DOHH2 (cell line): ENCODE results near the gene TBX21.

Source experiments
- H3F3A ChIP-seq: fragments of 200-600 bp; sonication (generic), shearing (Covaris generic); 2 replicates; pipeline ENCODE4 v1.6.0; 2016; ENCODE audit warnings: antibody characterized with exemption, mild to moderate bottlenecking; ENCODE audit not compliant: control insufficient read depth, insufficient read depth
- H3K27ac ChIP-seq: fragments of 200-600 bp; sonication (generic); 2 replicates; pipeline ENCODE4 v1.5.1; 2014; ENCODE audit warnings: low read depth, mild to moderate bottlenecking, low read length, moderate library complexity
- H3K27me3 ChIP-seq: fragments of 200-600 bp; sonication (generic); 2 replicates; pipeline ENCODE4 v1.6.1; 2014; ENCODE audit warnings: mild to moderate bottlenecking, low read length, mixed read lengths; ENCODE audit not compliant: control insufficient read depth
- H3K36me3 ChIP-seq: fragments of 200-600 bp; sonication (generic); 2 replicates; pipeline ENCODE4 v1.6.1; 2014; ENCODE audit warnings: mild to moderate bottlenecking, low read length, moderate library complexity, mixed read lengths; ENCODE audit not compliant: control insufficient read depth
- H3K4me1 ChIP-seq: fragments of 200-600 bp; sonication (generic); 2 replicates; pipeline ENCODE4 v1.6.1; 2014; ENCODE audit warnings: mild to moderate bottlenecking, low read length, mixed read lengths; ENCODE audit not compliant: control insufficient read depth
- H3K4me2 ChIP-seq: fragments of 200-600 bp; sonication (generic); 2 replicates; pipeline ENCODE4 v1.6.0; 2014; ENCODE audit warnings: mild to moderate bottlenecking, low read length, moderate library complexity
- H3K4me3 ChIP-seq: fragments of 200-600 bp; sonication (generic); 2 replicates; pipeline ENCODE4 v1.5.1; 2014; ENCODE audit warnings: mild to moderate bottlenecking, low read length, mixed read lengths
- H3K79me2 ChIP-seq: fragments of 200-600 bp; sonication (generic); 2 replicates; pipeline ENCODE4 v1.6.1; 2014; ENCODE audit warnings: mild to moderate bottlenecking, low read length, mixed read lengths; ENCODE audit not compliant: control insufficient read depth
- H3K9me2 ChIP-seq: fragments of 200-600 bp; sonication (generic); replicated peaks from 2 replicates; pipeline ENCODE4 v1.6.1; 2014; ENCODE audit warnings: mild to moderate bottlenecking, low read length, mixed read lengths; ENCODE audit not compliant: control insufficient read depth
- H3K9me3 ChIP-seq: fragments of 200-600 bp; sonication (generic); 2 replicates; pipeline ENCODE4 v1.6.1; 2014; ENCODE audit warnings: antibody characterized with exemption, low read length, mixed read lengths; ENCODE audit not compliant: control insufficient read depth, insufficient read depth
- H4K20me1 ChIP-seq: fragments of 200-600 bp; sonication (generic); 2 replicates; pipeline ENCODE4 v1.6.0; 2014; ENCODE audit warnings: low read depth, mild to moderate bottlenecking, antibody characterized with exemption, low read length, moderate library complexity; ENCODE audit not compliant: control insufficient read depth, insufficient read depth
- EZH2phosphoT487 ChIP-seq: fragments of 200-600 bp; sonication (generic); IDR thresholded peaks from 2 replicates; pipeline ENCODE4 v1.6.1; 2017; ENCODE audit warnings: borderline replicate concordance, mild to moderate bottlenecking, antibody characterized with exemption, low read length, moderate library complexity, mixed read lengths
- TF ChIP-seq, protein P1 (sequence below): fragments of 200-600 bp; sonication (generic); IDR thresholded peaks from one replicate; pipeline ENCODE4 v1.5.1; 2014; ENCODE audit warnings: antibody characterized with exemption, mild to moderate bottlenecking, low read depth, low read length; ENCODE audit not compliant: poor library complexity, severe bottlenecking

The TBX21 gene

DNA sequence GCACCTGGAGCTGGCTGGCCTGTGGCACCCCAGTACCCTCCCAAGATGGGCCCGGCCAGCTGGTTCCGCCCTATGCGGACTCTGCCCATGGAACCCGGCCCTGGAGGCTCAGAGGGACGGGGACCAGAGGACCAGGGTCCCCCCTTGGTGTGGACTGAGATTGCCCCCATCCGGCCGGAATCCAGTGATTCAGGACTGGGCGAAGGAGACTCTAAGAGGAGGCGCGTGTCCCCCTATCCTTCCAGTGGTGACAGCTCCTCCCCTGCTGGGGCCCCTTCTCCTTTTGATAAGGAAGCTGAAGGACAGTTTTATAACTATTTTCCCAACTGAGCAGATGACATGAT is 12.0 kb downstream of the TBX21 start:
- Histone ChIP-seq H3F3A (no peaks in the 10 kb centered on the region), H3K4me3 (no peak overlapping the region), H3K9me3 (no peaks in the 10 kb centered on the region), H4K20me1 (no peaks in the 10 kb centered on the region), H3K27ac (no peak overlapping the region), H3K9me2 (no peaks in the 10 kb centered on the region), H3K4me2 (no peak overlapping the region), H3K4me1 (peaks cover 11% of the 10 kb centered on the region), H3K79me2 (no peaks in the 10 kb centered on the region), H3K27me3 (peaks cover 41% of the 10 kb centered on the region), H3K36me3 (no peaks in the 10 kb centered on the region)
- TF ChIP-seq EZH2phosphoT487, result no peak
- TF ChIP-seq, protein P1, sequence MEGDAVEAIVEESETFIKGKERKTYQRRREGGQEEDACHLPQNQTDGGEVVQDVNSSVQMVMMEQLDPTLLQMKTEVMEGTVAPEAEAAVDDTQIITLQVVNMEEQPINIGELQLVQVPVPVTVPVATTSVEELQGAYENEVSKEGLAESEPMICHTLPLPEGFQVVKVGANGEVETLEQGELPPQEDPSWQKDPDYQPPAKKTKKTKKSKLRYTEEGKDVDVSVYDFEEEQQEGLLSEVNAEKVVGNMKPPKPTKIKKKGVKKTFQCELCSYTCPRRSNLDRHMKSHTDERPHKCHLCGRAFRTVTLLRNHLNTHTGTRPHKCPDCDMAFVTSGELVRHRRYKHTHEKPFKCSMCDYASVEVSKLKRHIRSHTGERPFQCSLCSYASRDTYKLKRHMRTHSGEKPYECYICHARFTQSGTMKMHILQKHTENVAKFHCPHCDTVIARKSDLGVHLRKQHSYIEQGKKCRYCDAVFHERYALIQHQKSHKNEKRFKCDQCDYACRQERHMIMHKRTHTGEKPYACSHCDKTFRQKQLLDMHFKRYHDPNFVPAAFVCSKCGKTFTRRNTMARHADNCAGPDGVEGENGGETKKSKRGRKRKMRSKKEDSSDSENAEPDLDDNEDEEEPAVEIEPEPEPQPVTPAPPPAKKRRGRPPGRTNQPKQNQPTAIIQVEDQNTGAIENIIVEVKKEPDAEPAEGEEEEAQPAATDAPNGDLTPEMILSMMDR, result no peak

DNA sequence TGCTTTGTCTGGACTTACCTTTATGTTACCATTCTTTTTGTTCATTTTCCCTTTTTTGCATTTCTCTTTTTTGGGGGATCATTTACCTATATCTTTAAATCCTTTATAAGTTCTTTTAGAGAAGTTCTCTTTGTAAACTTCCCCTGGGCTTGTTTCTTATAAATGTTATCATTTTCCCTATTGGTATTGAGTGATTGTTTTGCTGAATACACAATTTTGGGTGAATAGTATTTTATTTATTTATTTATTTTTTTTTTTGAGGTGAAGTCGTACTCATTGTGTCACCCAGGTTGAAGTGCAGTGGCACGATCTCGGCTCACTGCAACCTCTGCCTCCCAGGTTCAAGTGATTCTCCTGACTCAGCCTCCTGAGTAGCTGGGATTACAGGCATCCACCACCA is 18.4 kb downstream of the TBX21 start:
- Histone ChIP-seq H3K79me2 (no peaks in the 10 kb centered on the region), H3K9me3 (peaks cover 8% of the 10 kb centered on the region; the same call in 1 of the 2 replicates), H3K9me2 (no peaks in the 10 kb centered on the region), H3K4me2 (no peak overlapping the region), H3K4me1 (peaks cover 18% of the 10 kb centered on the region), H3K36me3 (no peaks in the 10 kb centered on the region), H3K27ac (no peak overlapping the region), H4K20me1 (no peaks in the 10 kb centered on the region), H3F3A (no peaks in the 10 kb centered on the region), H3K27me3 (peaks cover 2% of the 10 kb centered on the region; the same call in 1 of the 2 replicates), H3K4me3 (no peak overlapping the region)
- TF ChIP-seq EZH2phosphoT487, result no peak
- TF ChIP-seq, protein P1, result no peak

DNA sequence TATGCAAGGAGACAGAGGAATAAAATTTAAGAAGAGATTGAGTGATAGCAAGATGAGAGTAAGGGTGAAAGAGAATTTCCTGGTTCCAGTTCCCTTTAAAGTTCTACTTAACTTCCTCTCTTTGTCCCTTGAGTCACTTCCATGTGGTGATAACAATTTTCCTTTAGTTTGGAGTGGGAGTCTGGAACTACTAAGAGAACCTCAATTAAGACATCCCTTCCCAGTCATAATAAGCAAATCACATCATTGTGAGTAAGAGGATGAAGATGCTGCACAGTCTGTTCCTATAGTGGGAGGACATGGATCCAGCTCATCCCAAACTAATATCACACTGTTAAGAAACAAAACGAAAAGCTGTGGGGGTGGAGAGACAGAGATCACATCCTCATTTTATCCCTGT is 24.4 kb downstream of the TBX21 start:
- Histone ChIP-seq H3K27ac (no peak overlapping the region), H3K4me3 (no peak overlapping the region), H3K4me2 (no peak overlapping the region), H3K27me3 (peaks cover 7% of the 10 kb centered on the region), H3K9me2 (no peaks in the 10 kb centered on the region), H3K4me1 (no peaks in the 10 kb centered on the region), H3F3A (no peaks in the 10 kb centered on the region), H3K9me3 (peaks cover 8% of the 10 kb centered on the region; the same call in 1 of the 2 replicates), H3K79me2 (no peaks in the 10 kb centered on the region), H4K20me1 (no peaks in the 10 kb centered on the region), H3K36me3 (no peaks in the 10 kb centered on the region)
- no peak for TF ChIP-seq EZH2phosphoT487
- TF ChIP-seq, protein P1, result no peak
